Endothelial cell of umbilical vein (primary cell): Measurements from ENCODE around the gene CRYBG3.

ENCODE experiments used
- CTCF ChIP-seq, 2 donors: IDR thresholded peaks; 1 replicate in 1 of 2; 2 replicates in 1 of 2; pipeline ENCODE4 v1.5.1; 2011; ENCODE audit warnings: low read length in 2 of 2, mild to moderate bottlenecking in 2 of 2, moderate library complexity in 2 of 2, control low read depth in 1 of 2, inconsistent platforms in 1 of 2, low read depth in 1 of 2; ENCODE audit not compliant: insufficient read depth in 1 of 2; ENCODE audit errors: extremely low read depth in 1 of 2
- EZH2 ChIP-seq: IDR thresholded peaks from 2 replicates; pipeline ENCODE4 v1.6.1; 2012; ENCODE audit warnings: borderline replicate concordance, low read depth, mild to moderate bottlenecking, moderate library complexity, low read length, inconsistent platforms; ENCODE audit not compliant: severe bottlenecking

GRCh38 chr3:97821287-97821773, 481 bp upstream of the CRYBG3 start:
- TF ChIP-seq EZH2: no peak
- TF ChIP-seq CTCF (IDR thresholded peaks at IDR 0.05; ENCODE audit: extremely low read depth in 1 of 2, insufficient read depth in 1 of 2, low read depth in 1 of 2, low read length in 2 of 2): no peak
